ENCODE data around the gene EPX. TPM values are rescaled to one million over a fixed set of nuclear protein-coding genes. Genes with fewer than 3 reads are reported as not detected.

EPX gene
- total RNA-seq, 1 experiment from 2014 or later, result 0.16 TPM

DNA sequence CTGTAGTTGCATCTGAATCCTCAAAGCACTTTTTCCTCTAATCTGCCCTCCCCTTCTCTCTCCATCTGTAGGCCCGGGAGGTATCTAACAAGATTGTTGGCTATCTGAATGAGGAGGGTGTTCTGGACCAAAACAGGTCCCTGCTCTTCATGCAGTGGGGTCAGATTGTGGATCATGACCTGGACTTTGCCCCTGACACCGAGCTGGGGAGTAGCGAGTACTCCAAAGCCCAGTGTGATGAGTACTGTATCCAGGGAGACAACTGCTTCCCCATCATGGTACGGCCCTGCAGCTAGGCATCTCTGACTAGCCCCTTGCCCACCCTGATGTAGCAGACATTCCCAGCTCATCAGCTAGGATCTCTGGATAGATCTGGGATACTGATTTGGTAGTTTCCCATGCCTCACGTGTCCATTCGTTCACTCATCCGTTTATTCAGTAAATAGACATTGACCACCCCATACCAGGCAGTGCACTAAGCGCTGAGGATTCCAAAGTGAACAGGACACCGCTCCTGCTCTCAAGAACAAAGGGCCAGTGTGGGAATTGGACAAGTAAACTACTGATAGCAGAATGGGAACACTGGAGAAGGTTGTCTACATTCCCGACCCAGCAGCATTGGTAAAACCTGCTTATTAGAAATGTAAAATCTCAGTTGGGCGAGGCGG is 58.0 kb downstream of the EPX start:
- DNase-seq (ENCODE audit: low read depth), result no peak

GRCh38 chr17:58252141-58252540 is 59.6 kb downstream of the EPX start:
- no peak for DNase-seq (ENCODE audit: low read depth)

- DNase-seq (ENCODE audit: low read depth), result no peak
Observed at GRCh38 chr17:58253082-58253481, 60.6 kb downstream of the EPX start.

Other genes with a start within 250 kb of the EPX start
- gene CUEDC1, start 237.3 kb upstream of the EPX start, total RNA-seq (2014; rRNA removed; shearing (Covaris generic)), result 8.9 and 9.9 TPM in 2 replicates
- 33.1 and 37.2 TPM in 2 replicates for gene VEZF1, start 204.5 kb upstream of the EPX start, total RNA-seq (2014; rRNA removed; shearing (Covaris generic))
- gene SRSF1, start 185.5 kb upstream of the EPX start, total RNA-seq (2014; rRNA removed; shearing (Covaris generic)), result 462 and 463 TPM in 2 replicates
- gene DYNLL2, start 109.3 kb upstream of the EPX start, total RNA-seq (2014; rRNA removed; shearing (Covaris generic)), result 14.4 and 20.0 TPM in 2 replicates
- gene OR4D1, start 44.3 kb upstream of the EPX start, total RNA-seq (2014; rRNA removed; shearing (Covaris generic)), result not detected in 2 replicates
- not detected in 2 replicates for gene OR4D2, start 25.7 kb upstream of the EPX start, total RNA-seq (2014; rRNA removed; shearing (Covaris generic))
- gene MKS1, start 26.5 kb downstream of the EPX start, total RNA-seq (2014; rRNA removed; shearing (Covaris generic)), result 12.0 and 15.9 TPM in 2 replicates
- 0.05 TPM in 1 of 2 replicates, not detected in the other for gene LPO, start 45.9 kb downstream of the EPX start, total RNA-seq (2014; rRNA removed; shearing (Covaris generic))
- gene MPO, start 88.2 kb downstream of the EPX start, total RNA-seq (2014; rRNA removed; shearing (Covaris generic)), result not detected in 2 replicates
- 1.8 and 2.3 TPM in 2 replicates for gene TSPOAP1, start 136.1 kb downstream of the EPX start, total RNA-seq (2014; rRNA removed; shearing (Covaris generic))
- 157 and 168 TPM in 2 replicates for gene SUPT4H1, start 159.5 kb downstream of the EPX start, total RNA-seq (2014; rRNA removed; shearing (Covaris generic))
- 0.14 TPM in 1 of 2 replicates, not detected in the other for gene RNF43, start 224.8 kb downstream of the EPX start, total RNA-seq (2014; rRNA removed; shearing (Covaris generic))

Measured in HT1080 (cell line).